Measurements from ENCODE around the gene TRMT6. TPM values are rescaled to one million over a fixed set of nuclear protein-coding genes. Genes with fewer than 3 reads are reported as not detected.

TRMT6 gene
- total RNA-seq, 4 donors from 2014 or later = 3.5 to 18.2 (median 5.6) TPM

DNA sequence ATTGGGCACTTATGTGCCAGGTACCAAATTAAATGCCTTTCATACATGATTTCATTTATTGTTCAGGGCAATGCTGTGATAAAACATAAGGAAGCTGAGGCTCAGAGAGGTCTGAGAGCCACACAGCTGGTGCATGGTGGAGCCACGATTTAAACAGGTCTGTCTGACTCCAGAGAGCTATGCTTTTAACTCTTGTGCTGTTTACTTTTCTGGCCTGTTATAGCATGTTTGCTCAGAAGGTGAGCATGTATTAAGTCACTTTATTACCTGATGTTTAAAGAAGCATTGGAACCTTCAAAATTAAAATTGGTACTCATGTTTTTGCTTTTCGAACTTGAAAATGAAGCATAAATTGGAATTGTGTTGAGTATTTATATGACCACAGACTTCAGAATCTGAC, 26.9 kb upstream of the TRMT6 start:
- H3K36me3 ChIP-seq = peaks cover 0 to 17% (median 0%) of the 10 kb centered on the region in 3 donors
- DNase-seq = no peak
- H3K27me3 ChIP-seq = no peaks in the 10 kb centered on the region
- H3K4me1 ChIP-seq = peaks cover 0 to 4% (median 0%) of the 10 kb centered on the region in 4 donors
- H3K9me3 ChIP-seq = no peaks in the 10 kb centered on the region
- H3K27ac ChIP-seq = no peak overlapping the region
- H3K4me3 ChIP-seq = no peak overlapping the region
- TF ChIP-seq, protein P1, sequence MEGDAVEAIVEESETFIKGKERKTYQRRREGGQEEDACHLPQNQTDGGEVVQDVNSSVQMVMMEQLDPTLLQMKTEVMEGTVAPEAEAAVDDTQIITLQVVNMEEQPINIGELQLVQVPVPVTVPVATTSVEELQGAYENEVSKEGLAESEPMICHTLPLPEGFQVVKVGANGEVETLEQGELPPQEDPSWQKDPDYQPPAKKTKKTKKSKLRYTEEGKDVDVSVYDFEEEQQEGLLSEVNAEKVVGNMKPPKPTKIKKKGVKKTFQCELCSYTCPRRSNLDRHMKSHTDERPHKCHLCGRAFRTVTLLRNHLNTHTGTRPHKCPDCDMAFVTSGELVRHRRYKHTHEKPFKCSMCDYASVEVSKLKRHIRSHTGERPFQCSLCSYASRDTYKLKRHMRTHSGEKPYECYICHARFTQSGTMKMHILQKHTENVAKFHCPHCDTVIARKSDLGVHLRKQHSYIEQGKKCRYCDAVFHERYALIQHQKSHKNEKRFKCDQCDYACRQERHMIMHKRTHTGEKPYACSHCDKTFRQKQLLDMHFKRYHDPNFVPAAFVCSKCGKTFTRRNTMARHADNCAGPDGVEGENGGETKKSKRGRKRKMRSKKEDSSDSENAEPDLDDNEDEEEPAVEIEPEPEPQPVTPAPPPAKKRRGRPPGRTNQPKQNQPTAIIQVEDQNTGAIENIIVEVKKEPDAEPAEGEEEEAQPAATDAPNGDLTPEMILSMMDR (IDR thresholded peaks at IDR 0.05) = no peak
- no peak for TF ChIP-seq POLR2A (IDR thresholded peaks at IDR 0.05)

DNA sequence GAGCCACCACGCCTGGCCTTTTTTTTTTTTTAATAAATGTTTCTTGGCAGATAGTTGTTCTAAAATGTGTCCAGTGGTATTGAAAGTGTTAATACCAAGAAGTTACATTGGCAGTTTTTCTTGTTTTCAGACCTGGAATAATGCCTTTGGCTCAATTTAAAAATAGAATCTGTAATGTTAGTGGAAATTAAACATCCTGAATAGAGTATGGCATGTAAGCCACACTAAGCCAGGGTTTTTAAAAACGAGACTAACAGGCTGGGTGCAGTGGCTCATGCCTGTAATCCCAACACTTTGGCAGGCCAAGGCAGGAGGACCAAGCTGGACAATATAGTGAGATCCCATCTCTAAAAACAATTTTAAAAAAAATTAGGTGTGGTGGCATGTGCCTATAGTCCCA, 25.4 kb upstream of the TRMT6 start:
- Histone ChIP-seq H3K36me3 (peaks cover 0 to 17% (median 0%) of the 10 kb centered on the region in 3 donors), H3K4me1 (peaks cover 0 to 4% (median 0%) of the 10 kb centered on the region in 4 donors), H3K27ac (no peak overlapping the region), H3K4me3 (no peak overlapping the region), H3K27me3 (no peaks in the 10 kb centered on the region), H3K9me3 (no peaks in the 10 kb centered on the region)
- no peak for DNase-seq
- TF ChIP-seq, protein P1 (IDR thresholded peaks at IDR 0.05) = no peak
- TF ChIP-seq POLR2A (IDR thresholded peaks at IDR 0.05) = no peak

DNA sequence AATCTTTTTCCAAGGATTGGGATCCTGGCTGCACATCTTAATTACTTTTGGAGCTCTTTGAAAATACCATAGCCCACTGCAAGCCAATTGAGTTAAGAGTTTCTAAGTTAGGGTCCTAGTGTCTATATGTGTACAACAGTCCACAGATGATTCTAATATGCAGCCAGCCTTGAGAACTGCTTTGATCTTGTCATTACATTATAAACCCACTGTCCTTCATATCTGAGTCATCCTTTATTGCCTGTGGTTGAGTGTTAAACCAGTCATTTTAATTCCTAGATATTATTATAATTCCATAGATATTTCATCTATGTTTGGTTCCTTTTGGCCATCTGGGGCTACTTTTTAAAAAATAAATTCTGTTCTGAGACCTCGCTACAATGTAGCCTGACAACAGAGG, 24.2 kb upstream of the TRMT6 start:
- no peak overlapping the region for H3K4me3 ChIP-seq
- DNase-seq = no peak
- H3K36me3 ChIP-seq = peaks cover 0 to 17% (median 0%) of the 10 kb centered on the region in 3 donors
- peaks cover 0 to 4% (median 0%) of the 10 kb centered on the region in 4 donors for H3K4me1 ChIP-seq
- TF ChIP-seq POLR2A (IDR thresholded peaks at IDR 0.05) = no peak
- TF ChIP-seq, protein P1 (IDR thresholded peaks at IDR 0.05) = no peak
- peak overlapping the region in 1 of 4 donors; percentile 10 for H3K27ac ChIP-seq
- H3K27me3 ChIP-seq = no peaks in the 10 kb centered on the region
- H3K9me3 ChIP-seq = no peaks in the 10 kb centered on the region

DNA sequence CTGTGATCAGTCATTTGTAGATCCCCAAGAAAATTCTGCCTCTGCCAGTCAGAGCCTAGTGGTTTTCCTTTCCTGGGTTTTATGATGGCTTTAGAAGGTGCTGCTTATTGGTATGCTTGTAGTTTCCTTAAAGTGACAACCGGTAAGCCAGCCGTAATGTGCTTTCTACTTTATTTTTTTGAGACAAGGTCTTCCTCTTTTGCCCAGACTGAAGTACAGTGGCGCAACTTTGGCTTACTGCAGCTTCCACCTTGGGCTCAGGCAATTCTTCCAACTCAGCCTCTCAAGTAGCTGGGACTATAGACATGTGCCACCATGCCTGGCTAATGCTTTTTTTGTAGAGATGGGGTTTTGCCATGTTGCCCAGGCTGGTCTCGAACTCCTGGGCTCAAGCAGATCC, 23.6 kb upstream of the TRMT6 start:
- DNase-seq = no peak
- H3K27me3 ChIP-seq = no peaks in the 10 kb centered on the region
- peaks cover 0 to 4% (median 0%) of the 10 kb centered on the region in 4 donors for H3K4me1 ChIP-seq
- no peaks in the 10 kb centered on the region for H3K9me3 ChIP-seq
- H3K4me3 ChIP-seq = no peak overlapping the region
- H3K36me3 ChIP-seq = peaks cover 0 to 15% (median 0%) of the 10 kb centered on the region in 3 donors
- H3K27ac ChIP-seq = peak overlapping the region in 2 of 4 donors; percentile 28 to 74
- TF ChIP-seq, protein P1 (IDR thresholded peaks at IDR 0.05) = no peak
- no peak for TF ChIP-seq POLR2A (IDR thresholded peaks at IDR 0.05)

DNA sequence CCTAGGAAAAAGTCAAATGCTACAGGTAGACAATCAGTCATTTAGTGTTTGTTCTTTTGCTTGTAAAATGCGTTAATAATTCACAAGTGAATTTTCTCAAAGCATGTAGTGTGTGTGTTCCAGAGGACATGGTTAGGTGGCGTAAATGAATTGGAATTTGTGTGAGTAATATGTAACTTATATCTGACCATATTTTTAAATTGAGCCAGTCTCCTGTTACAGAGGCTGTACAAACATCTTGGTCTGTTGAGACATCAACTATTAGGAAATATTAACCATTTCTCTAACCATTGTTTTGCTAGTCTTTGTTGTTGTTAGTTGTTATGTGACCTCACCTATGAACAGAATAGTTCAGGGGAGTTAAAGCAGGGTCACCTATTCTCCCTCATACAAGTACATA, 22.8 kb upstream of the TRMT6 start:
- H3K27me3 ChIP-seq = no peaks in the 10 kb centered on the region
- DNase-seq = no peak
- H3K27ac ChIP-seq = peak overlapping the region in 3 of 4 donors; percentile 23 to 74 (median 28)
- H3K36me3 ChIP-seq = peaks cover 0 to 10% (median 0%) of the 10 kb centered on the region in 3 donors
- peaks cover 0 to 4% (median 0%) of the 10 kb centered on the region in 4 donors for H3K4me1 ChIP-seq
- no peaks in the 10 kb centered on the region for H3K9me3 ChIP-seq
- no peak overlapping the region for H3K4me3 ChIP-seq
- TF ChIP-seq, protein P1 (IDR thresholded peaks at IDR 0.05) = no peak
- TF ChIP-seq POLR2A (IDR thresholded peaks at IDR 0.05) = no peak

DNA sequence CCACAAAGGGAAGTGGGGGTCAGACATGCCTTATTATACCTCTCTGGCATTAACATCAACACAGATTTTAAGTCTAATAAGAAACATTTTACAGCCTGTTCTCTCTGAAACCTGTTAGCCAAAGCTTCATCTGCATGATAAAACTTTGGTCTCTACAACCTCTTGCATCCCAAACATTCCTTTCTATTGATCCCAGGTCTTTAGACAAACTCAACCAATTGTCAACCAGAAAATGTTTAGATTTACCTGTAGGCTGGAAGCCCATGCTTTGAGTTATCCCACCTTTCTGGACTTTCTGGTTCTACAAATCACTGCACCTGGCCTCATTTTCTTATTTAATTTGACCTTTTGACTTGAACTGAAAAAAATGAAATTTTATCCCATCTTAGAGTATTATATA, 20.9 kb upstream of the TRMT6 start:
- Histone ChIP-seq H3K4me3 (no peak overlapping the region), H3K4me1 (peaks cover 0 to 4% (median 0%) of the 10 kb centered on the region in 4 donors), H3K36me3 (peaks cover 0 to 16% (median 0%) of the 10 kb centered on the region in 3 donors), H3K9me3 (no peaks in the 10 kb centered on the region), H3K27me3 (no peaks in the 10 kb centered on the region), H3K27ac (no peak overlapping the region)
- TF ChIP-seq, protein P1 (IDR thresholded peaks at IDR 0.05) = no peak
- no peak for TF ChIP-seq POLR2A (IDR thresholded peaks at IDR 0.05)
- DNase-seq = no peak
